Epithelial cell of proximal tubule (primary cell): ENCODE results near the gene ARID2. TPM values are rescaled to one million over a fixed set of nuclear protein-coding genes. Genes with fewer than 3 reads are reported as not detected.

Source experiments
- DNase-seq: peaks from one replicate; pipeline ENCODE4 v3.0.0-alpha.2; 2011; ENCODE audit warnings: low read depth
- H3K4me3 ChIP-seq: 2 replicates; pipeline ENCODE4 v1.5.1; 2011; ENCODE audit warnings: low read depth, mild to moderate bottlenecking, low read length
- total RNA-seq: library from RNA; depleted of rRNA; stranded (reverse); fragments of >200 nt; gene quantifications from 2 replicates; pipeline ENCODE4 v1.2.3, GENCODE V29; 2015
- TF ChIP-seq, protein P1 (sequence below): conservative IDR thresholded peaks from 2 replicates; pipeline ENCODE4 v1.5.1; 2012; ENCODE audit warnings: low read depth, mild to moderate bottlenecking, low read length

ARID2 gene
- total RNA-seq, 1 donor from 2014 or later: 9.6 TPM

GRCh38 chr12:45727980-45728629 lies 1.4 kb upstream of the ARID2 start:
- DNase-seq: no peak
- H3K4me3 ChIP-seq: peak overlapping the region; percentile 94
- TF ChIP-seq, protein P1, sequence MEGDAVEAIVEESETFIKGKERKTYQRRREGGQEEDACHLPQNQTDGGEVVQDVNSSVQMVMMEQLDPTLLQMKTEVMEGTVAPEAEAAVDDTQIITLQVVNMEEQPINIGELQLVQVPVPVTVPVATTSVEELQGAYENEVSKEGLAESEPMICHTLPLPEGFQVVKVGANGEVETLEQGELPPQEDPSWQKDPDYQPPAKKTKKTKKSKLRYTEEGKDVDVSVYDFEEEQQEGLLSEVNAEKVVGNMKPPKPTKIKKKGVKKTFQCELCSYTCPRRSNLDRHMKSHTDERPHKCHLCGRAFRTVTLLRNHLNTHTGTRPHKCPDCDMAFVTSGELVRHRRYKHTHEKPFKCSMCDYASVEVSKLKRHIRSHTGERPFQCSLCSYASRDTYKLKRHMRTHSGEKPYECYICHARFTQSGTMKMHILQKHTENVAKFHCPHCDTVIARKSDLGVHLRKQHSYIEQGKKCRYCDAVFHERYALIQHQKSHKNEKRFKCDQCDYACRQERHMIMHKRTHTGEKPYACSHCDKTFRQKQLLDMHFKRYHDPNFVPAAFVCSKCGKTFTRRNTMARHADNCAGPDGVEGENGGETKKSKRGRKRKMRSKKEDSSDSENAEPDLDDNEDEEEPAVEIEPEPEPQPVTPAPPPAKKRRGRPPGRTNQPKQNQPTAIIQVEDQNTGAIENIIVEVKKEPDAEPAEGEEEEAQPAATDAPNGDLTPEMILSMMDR: no peak

- no peak for DNase-seq
- peak overlapping the region; percentile 94 for H3K4me3 ChIP-seq
- TF ChIP-seq, protein P1: peak; percentile 73
These were observed 775 bp upstream of the ARID2 start for GRCh38 chr12:45728630-45729232.

- no peak for DNase-seq
- TF ChIP-seq, protein P1: no peak
- H3K4me3 ChIP-seq: peak overlapping the region; percentile 94
These were observed 510 bp downstream of the ARID2 start for GRCh38 chr12:45730084-45730347.

GRCh38 chr12:45730348-45731189 lies 1.1 kb downstream of the ARID2 start:
- DNase-seq: no peak
- TF ChIP-seq, protein P1: no peak

GRCh38 chr12:45731190-45731775 lies 1.8 kb downstream of the ARID2 start:
- no peak for DNase-seq
- peak overlapping the region; percentile 94 for H3K4me3 ChIP-seq
- TF ChIP-seq, protein P1: no peak

More at GRCh38 chr12:45730348-45731189, 1.1 kb downstream of the ARID2 start:
- peak overlapping the region; percentile 94 for H3K4me3 ChIP-seq

DNA sequence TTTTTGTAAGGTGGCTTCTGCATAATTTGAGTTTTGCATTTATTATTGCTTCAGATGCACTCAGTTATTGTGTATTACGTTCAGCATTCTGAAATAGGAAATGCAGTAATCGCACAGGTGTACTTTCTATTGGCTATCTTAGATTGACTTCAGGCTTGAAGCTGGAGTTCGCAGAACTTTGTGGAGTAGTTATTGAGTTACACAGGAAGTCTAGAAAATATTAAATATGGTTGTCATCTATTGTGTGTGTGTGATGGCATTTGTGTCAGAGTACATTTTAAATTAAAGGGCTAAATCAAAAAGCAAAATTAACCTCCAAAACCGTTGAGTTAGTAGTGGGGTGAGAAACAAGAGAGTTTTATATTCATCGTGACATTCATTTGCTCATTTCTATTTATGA lies 2.7 kb downstream of the ARID2 start:
- peak overlapping the region; percentile 94 for H3K4me3 ChIP-seq
- TF ChIP-seq, protein P1: no peak
- no peak for DNase-seq
